ENCODE data around the gene RBBP7. TPM values are rescaled to one million over a fixed set of nuclear protein-coding genes. Genes with fewer than 3 reads are reported as not detected.

The RBBP7 gene
- total and polyA plus RNA-seq, 2 of the 8 experiments (the other 6 are each of a cell fraction or from before 2014, with no cell fraction given) = 107 to 138 TPM

- TF ChIP-seq E2F6 (IDR thresholded peaks at IDR 0.05) = no peak
- no peak for TF ChIP-seq TAF7 (optimal IDR thresholded peaks at IDR 0.05; ENCODE audit: borderline replicate concordance, low read depth, low read length)
- no peak for TF ChIP-seq EGR1 (IDR thresholded peaks at IDR 0.05; ENCODE audit: borderline replicate concordance, low read depth, low read length)
- TF ChIP-seq BACH1 (IDR thresholded peaks at IDR 0.05; ENCODE audit: low read length) = no peak
- TF ChIP-seq ATF2 (IDR thresholded peaks at IDR 0.05; ENCODE audit: low read length) = no peak
- TF ChIP-seq TBP (IDR thresholded peaks at IDR 0.05; ENCODE audit: low read depth, low read length) = no peak
- no peak for TF ChIP-seq POLR2AphosphoS5 (IDR thresholded peaks at IDR 0.05; ENCODE audit: low read depth, low read length)
- no peak for TF ChIP-seq CHD2 (IDR thresholded peaks at IDR 0.05; ENCODE audit: low read length)
- no peak for TF ChIP-seq HDAC6 (IDR thresholded peaks at IDR 0.05; ENCODE audit: low read depth, low read length)
Observed at GRCh38 chrX:16874458-16875095, 4.4 kb upstream of the RBBP7 start (continued).

Data from H1 (cell line).